NCI-H510A treated with DMSO at 0.1 percent for 48 hours (cell line): Measurements from ENCODE around the gene ASXL3.

ENCODE experiments used
- DNase-seq: peaks from one replicate; lab custom pipeline; 2025; lab: John Stamatoyannopoulos, UW

Gene ASXL3

DNA sequence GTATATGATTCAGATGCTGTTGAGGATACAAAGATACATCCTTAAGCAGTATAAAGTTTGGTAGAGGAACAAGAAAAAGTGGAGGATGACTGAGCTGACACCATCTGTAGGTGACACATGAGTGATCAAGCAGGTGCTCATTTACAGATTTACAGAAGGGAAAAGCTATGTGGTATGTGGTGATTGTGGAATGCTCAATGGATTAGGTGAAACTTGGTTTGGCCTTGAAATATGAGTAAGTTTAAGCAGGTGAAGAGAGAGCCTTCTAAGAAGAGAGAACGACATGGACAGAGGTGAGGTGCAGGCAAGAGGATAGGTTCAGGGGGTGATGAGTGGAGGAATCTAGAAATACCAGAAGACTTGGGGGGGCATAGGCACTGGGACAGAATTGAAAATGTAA lies 5.9 kb downstream of the ASXL3 start:
- peak; percentile 82 for DNase-seq

- DNase-seq: peak; percentile 49
These were observed 6.8 kb downstream of the ASXL3 start for GRCh38 chr18:33584548-33585430.

DNA sequence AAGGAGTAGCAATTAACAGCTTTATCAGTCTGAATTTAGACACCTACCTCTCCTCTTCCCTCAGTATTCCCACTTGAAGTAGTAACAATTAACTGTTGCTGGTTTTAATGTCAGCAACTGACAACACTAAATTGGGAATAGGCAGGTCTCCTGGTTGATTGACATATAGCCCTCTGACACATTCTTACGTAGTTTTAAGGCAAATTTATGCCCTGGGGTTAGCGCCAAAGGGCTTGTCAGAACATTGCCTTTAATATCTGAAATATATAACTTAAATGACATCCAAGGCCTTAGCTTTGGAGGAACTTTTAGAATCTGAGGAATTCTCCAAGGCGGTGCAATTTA lies 7.4 kb downstream of the ASXL3 start:
- DNase-seq: no peak

DNA sequence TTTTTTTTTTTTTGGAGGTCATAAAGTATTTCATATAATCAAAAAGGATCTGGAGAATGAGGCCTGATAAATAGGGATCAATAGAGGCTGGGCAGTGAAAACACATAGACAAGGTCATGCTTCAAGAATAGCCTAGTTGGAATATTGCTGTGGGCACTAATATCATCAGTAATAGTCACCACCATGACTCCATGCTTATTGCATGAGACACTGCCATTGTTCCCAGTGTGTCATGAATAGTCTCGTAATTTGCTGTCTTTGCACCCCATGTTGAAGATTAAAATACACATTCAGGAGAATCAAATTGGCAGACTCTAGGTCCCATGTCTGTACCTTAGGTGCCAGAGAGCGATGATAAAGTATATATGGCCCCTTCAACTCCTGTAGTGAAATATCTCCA lies 10.3 kb downstream of the ASXL3 start:
- DNase-seq: no peak

DNA sequence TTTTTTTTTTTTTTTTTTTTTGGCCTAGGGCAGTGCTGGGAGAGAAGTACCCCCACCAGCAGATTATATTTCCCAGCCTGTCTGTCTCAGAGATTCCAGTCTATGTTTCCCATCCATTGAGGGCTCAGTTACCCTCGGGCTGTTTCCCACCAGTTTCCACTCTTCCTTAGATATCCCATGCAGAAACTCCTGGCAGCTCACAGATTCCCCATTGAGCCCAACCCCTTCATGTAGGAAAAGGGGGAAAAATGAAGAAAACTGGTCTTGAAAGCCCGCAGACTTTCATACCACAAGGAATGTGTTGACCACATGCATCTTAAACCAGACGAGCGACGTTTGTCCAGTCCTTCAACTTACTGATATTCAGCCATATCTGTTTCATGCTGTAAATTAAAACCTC lies 15.2 kb downstream of the ASXL3 start:
- DNase-seq: no peak

DNA sequence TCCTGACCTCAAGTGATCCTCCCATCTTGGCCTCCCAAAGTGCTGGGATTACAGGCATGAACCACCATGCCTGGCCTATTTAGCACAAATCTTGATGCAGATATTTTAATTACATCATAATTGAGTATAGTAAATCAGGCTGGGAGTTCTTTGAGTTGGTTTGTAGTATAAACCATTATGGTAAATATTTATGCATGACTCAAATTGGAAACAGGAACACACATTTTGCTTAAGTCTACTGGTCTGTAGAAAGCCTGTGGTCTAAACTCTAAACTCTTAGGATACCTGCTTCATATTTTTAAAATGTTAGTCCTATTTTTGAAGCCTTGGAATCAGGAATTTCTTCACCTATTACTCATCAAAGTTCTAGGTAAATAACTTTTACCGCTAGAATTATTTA lies 16.8 kb downstream of the ASXL3 start:
- DNase-seq: no peak

DNA sequence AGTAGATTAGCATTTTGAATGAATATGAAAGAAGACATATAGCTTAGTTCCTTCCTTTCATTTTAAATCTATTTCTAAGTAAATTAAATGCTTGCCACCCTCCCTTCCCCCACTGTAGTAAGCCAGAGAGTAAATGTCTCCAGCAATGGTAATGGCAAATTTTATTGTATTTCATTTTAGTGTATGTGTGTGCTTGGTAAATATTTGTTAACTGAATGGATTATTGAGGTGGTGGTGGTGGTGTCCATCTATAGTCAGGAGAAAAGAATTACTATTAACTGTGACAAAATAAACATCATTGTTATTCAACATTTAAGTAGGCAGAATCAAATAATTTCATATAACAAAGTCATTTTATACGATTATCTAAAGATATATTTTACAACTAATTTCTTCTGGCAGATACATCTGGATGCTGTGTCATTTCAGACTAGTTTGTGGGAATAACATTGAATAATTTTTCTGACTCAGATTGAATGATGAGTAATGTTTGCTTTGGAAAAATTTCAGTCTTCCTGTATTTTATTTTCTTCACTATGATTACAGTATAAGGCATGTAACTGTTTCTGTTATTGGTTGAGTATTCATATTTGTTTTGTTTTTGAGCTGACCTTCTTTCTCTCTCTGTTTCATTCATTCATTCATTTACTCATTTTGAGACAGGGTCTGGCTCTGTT lies 18.3 kb downstream of the ASXL3 start:
- peak; percentile 36 for DNase-seq

DNA sequence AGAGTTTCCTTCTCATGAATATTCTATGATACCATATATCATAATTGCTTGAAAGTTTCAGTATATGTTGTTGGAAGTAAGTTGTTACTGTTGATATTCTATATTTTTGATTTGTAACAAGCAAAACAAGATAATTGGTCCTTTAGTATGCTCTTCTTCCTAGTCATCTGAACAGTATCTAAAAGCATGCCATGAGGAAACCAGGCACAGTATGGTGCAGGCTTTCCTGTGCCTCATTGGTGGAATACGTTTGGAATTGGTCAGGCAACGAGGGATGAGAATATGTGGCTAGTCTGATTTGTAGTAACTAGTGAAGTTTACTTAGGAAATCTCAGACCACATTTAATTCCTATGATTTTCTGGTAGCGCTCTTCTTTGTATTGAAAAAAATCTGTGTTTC lies 22.8 kb downstream of the ASXL3 start:
- DNase-seq: no peak

DNA sequence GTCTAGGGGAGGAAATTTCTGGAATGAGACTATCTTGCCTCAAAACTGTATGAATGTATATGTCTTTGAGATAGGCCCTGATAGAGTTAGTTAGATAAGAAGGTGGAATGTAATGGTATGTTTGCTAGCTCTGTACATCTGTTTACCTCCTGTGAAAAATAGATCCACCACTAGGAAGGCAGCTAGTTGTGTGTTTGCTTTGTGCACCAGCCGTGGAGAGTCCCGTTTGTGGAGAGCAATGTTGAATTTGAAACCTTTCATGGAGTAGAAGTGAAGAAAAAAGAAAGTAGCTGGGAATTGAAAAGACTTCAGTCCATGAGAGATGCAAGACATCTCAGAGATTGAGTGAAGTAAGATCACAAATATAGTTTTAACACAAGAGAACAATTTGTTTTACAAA lies 25.4 kb downstream of the ASXL3 start:
- peak; percentile 88 for DNase-seq

DNA sequence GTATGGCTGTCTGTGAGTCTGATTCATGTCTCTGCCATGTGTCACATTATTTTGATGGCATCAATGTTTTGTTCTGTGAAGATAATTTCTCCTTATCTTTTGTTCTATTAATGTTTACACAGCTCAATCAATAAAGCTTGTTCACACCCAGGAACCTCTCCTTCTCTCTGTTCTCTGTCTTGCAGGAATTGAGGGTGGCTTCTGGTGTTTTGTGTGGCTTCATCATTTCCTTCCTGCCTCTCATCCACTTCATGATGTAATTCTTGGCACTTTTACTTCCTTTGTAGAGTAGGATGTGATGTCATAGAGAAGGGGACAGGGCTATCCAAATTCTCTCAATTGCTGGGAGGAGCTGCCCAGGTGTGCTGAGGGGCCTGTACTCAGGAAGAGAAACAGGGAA lies 27.2 kb downstream of the ASXL3 start:
- no peak for DNase-seq

DNA sequence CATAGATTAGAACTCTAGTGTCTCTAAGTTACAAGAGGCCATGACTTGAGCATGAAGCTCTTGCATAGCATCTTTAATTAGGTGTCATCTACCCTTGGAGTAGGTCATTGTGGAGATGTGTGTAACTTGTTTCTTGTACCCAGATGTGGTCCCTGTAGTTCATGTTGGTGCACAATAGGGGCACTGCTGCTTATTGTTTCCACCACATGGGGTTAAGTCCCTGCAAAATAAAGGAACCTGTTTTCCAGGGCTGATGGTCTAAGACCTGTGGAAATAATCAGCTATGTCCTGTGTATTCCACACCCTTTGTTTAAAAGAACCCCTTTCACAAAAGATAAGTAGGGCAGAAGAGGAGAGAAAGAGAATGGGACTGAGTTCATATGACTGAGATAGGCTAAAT lies 28.6 kb downstream of the ASXL3 start:
- DNase-seq: no peak

- peak; percentile 42 for DNase-seq
These were observed 33.6 kb downstream of the ASXL3 start for GRCh38 chr18:33611525-33612135.

DNA sequence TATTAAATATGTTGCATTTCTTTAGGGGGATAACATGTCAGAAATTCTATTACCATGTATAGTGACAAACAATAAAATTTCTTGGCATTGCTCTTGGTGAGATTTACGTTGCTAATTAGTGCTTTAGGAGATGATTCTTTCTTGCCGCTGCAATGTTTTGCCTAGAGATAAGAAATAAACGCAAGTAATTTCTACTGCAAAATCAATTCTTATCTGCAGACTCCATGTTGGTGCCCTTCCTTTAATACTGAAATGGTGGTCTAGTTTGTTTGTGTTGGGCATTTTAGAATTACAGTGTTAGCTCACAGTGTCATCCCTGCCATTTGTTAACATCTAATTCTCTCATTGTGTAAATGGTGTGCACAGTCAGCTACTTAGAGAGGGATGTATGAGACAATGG lies 34.6 kb downstream of the ASXL3 start:
- no peak for DNase-seq

DNA sequence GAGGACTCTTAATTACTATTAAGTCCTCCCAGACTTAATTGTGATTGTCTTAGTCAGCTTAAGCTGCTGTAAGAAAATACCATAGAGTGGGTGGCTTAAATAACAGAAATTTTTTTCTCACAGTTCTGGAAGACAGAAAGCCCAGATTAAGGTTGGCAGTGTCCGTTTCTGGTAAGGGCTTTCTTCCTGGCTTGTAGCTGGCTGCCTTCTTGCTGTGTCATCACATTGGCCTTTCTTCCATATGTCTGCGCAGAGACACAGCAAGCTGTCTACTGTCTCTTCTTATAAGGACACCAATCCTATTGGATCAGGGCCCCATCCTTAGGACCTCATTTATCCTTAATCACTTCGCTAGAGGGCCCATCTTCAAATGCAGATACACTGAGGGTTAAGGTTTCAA lies 38.5 kb downstream of the ASXL3 start:
- DNase-seq: no peak

- DNase-seq: no peak
These were observed 49.1 kb downstream of the ASXL3 start for GRCh38 chr18:33627114-33627513.

DNA sequence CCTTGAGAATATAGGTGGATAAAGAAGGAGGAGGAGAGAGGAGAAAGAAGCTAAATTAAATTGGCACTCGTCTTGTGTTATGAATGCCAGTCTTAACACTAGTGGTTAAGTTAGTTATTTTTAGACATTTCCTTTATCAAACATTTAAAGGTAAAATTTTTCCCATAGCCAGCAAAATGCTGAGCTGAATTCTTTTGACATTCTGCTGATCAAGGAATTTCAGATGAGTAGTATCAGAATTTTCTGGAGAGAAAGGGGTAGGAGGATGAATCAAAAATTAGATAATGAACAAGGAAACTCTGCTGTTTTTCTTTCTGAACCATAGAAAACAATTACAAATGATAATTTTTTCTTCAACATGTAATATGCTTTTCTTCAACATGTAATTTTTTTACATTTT lies 52.5 kb downstream of the ASXL3 start:
- DNase-seq: no peak

- no peak for DNase-seq
These were observed 63.1 kb downstream of the ASXL3 start for GRCh38 chr18:33641141-33641540.

DNA sequence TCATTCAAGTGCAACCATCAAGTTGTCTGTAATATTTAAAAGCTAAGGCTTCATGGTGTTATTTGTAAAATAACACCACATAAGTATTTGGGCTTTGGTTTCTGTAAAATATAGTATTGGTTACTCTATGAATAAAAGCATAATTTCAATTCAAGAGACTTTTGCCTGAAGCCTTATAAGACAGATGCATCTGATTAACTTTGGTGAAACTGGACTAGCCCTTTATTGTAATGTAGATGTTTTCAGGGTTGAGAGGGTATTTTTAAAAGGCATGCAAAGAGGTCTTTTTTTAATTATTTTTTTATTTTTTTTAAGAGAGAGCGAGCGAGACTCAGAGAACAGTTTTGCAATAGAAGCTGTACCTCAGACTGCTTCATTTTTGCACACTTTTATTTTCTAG lies 66.5 kb downstream of the ASXL3 start:
- DNase-seq: no peak

DNA sequence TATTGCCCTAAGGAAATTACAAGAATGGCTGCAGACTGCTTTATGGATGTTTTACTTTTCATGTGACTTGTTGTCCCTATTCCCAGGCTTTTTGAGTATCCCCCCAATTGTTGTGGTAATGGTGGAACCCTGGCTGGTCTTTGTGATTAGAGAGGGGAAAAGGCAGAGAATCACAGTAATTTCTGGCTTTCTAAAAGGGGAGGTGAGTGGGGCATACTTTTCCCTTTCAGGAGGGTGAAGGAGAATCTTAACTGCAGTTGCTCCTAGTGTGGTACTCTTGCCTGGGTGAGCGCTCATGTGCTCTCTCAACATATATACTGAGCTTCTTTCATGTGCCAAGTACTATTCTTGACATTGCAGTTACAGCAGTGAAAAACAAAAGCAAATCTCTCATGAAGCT lies 69.3 kb downstream of the ASXL3 start:
- no peak for DNase-seq

GRCh38 chr18:33652635-33653034 lies 74.6 kb downstream of the ASXL3 start:
- DNase-seq: no peak

DNA sequence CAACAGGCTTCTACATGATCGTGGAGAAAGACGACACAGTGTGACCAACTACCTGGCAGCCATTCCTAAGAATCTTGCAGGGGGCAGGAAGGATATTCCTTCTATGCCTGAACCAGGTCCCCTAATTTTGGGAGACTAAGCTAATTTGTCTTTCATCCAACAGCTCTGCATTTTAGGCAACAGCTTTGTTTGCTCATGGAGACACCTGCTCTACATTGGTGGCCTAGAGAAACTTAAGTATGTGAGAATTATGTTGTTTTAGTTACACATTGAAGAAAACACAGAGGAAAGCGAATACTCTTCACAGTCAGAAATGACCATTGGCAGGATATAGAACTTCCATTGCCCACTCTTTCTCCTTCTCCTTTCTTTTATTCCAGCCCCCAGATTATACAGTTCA lies 75.2 kb downstream of the ASXL3 start:
- DNase-seq: no peak

DNA sequence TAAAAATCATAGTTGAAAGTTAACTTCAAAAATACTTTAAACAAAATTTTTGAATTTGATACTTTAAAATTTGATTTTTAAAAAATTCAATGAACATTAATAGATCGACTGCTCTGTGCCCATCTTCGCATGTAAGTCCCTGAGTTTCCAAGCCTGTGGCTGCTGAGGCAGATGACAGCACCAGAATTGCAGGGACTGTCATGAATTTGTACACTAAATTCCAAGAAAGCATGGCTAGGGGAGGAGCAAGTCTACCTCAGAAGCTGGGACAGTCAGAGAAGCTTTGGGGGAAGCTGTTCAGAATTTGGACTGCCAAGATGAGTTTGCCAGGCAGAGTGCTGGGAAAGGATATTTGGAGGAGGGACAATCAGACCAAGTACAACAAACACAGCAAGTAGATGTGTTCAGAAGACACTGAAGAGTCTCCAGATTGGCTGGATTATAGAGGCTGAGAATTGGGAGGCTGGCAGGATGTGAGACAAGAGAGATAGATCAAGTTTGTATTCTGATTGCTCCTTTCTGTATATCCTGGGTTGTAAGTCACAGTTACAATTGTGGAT lies 79.0 kb downstream of the ASXL3 start:
- no peak for DNase-seq

GRCh38 chr18:33660696-33661310 lies 82.8 kb downstream of the ASXL3 start:
- no peak for DNase-seq
